HL-60/S4 treated with retinoic acid at 250 ng/mL for 4 days and 3 days (cell line): ENCODE results near the gene TAF1C.
"Not testable (repeated sequence)": the region's sequence is repeated elsewhere in the genome, so short reads cannot be mapped to it uniquely, and the experiment has no call there.

Experiments
- in situ Hi-C: fragments of 300-500 bp; cut with MboI; formaldehyde crosslinking; loops from 2 replicates; pipeline ENCODE4 v1.7.0; 2022; ENCODE audit warnings: low sequenced_read_pairs

TAF1C gene, protein sequence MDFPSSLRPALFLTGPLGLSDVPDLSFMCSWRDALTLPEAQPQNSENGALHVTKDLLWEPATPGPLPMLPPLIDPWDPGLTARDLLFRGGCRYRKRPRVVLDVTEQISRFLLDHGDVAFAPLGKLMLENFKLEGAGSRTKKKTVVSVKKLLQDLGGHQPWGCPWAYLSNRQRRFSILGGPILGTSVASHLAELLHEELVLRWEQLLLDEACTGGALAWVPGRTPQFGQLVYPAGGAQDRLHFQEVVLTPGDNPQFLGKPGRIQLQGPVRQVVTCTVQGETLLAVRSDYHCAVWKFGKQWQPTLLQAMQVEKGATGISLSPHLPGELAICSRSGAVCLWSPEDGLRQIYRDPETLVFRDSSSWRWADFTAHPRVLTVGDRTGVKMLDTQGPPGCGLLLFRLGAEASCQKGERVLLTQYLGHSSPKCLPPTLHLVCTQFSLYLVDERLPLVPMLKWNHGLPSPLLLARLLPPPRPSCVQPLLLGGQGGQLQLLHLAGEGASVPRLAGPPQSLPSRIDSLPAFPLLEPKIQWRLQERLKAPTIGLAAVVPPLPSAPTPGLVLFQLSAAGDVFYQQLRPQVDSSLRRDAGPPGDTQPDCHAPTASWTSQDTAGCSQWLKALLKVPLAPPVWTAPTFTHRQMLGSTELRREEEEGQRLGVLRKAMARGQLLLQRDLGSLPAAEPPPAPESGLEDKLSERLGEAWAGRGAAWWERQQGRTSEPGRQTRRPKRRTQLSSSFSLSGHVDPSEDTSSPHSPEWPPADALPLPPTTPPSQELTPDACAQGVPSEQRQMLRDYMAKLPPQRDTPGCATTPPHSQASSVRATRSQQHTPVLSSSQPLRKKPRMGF

DNA sequence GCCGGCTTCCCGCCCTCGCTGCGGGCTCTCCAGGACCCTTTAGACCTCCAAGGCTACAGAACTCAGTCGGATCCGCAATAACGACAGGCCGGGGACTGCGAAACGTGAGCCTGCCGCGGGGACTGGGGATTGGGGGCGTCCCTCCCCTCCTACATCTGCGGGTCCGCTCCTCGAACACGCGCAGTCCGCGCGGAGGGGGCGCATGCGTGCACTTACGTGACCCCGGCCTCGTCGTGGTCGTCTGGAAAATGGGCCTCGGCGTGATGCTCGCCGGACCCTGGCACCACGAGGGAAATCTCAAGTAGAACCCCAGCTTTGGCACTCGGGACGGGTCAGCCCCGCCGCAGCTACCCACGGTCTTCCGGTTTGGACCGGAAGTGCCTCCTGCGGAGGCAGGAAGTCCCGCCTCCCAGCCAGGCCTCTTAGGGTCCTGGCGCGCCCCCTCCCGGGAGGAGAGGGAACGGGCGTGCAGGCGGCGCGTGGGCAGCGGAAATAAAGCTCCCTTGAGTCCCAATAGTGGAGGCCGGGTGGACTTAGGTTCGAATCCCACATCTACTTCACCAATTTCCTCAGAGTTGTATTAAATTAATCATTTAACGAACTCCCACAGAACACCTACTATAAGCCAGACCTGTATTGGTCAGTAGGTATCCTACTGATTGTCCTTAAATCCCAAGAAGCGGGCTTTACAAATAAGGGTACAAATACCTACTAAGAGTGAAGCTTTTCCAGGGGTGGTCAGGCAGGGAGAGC, at the start of gene TAF1C:
TAF1C (minus strand) TSS at position 373 of the 753 bp plus-strand sequence. CDS start 2,069 bp downstream, outside the sequence.
- in situ Hi-C loops, result loop anchor here (25.0 kb wide), 1 partner anchor 225 kb away; the partner anchor contains the start of genes NECAB2 and OSGIN1

DNA sequence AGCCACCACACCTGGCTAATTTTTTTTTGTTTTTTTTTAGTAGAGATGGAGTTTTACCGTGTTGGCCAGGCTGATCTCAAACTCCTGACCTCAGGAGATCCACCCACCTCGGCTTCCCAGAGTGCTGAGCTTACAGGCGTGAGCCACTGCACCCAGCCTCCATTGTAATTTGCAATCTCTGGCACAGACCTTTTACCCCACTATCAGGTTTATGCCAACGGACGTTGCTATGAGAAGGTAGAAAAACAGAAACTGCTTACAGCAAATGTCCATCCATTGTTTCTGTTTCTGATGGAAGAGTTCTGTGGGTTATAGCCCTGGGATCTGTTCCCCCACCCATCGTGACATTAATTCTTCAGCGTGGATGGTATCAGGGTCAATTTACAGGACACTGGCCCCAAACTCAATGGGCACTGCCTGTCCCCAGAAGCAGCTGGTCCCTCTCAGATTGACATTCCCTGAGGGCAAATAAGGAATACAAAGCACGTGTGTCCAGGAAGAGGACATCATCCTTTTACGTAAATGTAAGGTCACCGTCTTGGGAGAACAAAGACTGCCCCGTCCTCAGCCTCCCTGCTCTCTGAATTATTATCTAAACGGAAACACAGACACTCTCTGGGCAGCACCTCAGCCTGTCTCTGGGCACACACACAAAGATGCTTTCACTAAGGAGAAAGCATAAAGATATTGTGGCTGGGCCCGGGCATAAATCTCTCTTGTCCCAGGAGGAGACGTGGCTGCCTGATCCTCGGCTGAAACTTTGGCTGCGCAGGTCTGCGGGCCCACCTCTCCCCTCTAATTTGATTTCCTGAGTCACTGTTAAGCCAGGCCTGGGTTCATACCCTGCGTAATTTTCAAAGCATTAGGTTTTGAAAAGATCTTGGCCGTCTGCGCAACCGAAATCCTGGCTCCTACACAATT, 47.7 kb upstream of the TAF1C start:
- in situ Hi-C loops, result no loop called here

DNA sequence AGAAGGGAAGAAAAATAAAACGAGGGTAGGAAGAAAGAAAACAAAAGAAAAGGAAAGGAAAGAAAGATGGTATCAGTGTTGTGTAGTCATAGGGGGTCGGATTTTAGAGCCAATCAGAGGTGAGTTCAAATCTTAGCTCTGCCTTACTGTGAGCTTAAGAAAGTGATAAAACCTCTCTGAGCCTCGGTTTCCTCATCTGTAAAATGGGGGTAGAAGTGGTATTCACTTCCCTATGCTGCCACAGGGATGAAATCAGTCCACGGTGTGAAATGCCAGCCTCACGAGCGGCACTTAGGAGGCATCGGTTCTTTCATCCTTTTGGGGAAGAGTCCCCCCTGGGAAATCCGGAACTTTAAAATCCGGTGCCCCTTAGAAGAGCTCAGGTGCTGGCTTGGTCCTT, 46.9 kb upstream of the TAF1C start:
- in situ Hi-C loops, result no loop called here

DNA sequence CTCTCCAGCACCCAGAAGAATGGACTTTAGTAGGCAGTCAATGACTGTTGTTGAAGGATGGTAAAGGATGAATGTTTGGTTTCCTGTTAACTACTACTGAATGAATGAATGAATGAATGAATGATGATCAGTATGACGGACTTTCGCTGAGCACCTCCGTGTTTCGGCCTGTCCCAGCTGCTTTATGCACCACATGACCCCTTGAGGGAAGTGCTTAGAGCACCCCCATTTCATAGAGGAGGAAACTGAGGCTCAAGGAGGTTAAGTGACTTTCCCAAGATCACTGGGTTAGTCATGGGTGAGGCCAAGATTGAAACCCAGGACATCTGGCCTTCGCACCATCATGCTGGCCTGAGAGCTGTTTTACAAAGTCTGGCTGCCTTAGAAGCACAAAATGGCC, 46.1 kb upstream of the TAF1C start:
- in situ Hi-C loops, result no loop called here

DNA sequence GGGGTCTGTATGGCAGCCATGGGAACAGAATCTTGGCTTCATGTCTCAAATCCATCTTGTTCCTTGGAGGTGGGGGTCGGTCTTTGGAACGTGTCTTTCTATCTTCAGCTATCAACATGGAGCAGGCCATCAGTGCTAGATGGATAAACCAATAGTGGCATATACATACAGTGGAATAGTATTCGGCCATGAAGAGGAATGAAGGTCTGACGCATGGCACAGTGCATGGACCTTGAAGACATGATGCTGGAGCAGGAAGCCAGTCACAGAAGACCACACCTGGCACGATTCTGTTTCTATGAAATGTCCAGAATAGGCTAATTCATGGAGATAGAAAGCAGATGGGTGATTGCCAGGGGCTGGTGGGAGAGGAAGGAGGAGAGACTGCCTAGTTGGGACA, 45.2 kb upstream of the TAF1C start:
- in situ Hi-C loops, result no loop called here

DNA sequence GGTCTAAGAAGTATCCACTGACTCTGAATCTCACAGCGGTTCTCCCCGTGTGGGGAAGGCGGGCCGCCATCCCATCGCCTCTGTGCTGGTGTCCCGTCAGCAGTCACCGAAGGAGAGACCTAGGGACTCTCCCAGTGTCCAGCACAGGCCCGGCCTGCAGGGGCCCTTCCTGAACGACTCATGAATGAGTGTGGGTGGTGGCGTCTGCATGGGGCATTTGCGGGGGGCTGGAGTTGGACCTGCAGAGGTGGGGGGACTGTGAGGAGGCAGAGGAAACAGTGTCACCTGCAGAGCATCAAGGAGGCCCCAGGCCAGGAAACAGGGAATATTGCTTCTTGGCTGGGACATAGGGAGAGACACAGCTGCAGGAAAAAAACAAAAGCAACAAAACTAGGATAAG, 42.6 kb upstream of the TAF1C start:
- in situ Hi-C loops, result no loop called here

DNA sequence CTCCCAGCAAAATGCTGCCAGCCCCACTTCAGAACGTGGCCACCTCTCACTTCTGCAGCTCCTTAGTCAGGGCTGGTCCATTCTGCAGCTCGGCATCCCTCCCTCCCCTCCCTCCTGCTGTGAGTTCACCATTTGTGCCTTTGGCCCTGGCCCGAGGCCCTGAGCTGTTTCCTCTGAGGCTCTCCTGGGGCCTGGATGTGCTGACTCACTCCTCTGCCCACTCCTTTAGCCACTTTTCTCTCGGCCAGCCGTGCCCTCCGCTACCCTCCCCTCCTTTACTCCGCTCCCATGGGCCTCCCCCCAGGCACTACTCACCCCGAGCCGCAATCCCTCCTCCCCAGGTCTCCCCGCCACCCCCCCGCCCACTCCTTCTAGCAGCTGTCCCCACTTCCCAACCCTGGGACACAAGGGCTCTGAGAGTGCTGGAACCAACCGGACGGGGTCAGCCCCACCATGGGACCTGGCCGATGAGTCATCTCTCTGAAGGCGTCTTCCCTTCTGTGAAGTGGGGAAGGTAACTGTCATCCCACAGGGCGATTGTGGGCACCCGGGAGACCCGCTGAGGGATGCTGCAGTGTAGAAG, 41.5 kb upstream of the TAF1C start:
- in situ Hi-C loops, result no loop called here

DNA sequence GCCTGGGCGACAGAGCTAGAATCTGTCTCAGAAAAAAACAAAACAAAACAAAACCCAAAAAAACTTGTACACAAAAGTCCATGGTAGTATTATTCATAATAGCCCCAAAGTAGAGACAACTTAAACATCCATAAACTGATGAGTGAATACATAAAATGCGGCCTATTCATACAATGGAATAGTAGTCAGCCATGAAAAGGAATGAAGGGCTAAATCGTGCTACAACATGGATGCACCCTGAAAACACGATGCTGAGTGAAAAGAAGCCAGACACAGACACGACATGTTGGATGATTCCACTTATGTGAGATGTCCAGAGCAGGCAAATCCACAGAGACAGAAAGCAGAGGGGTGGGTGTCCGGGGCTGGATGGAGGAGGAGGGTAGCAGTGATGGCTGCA, 40.7 kb upstream of the TAF1C start:
- in situ Hi-C loops, result no loop called here

DNA sequence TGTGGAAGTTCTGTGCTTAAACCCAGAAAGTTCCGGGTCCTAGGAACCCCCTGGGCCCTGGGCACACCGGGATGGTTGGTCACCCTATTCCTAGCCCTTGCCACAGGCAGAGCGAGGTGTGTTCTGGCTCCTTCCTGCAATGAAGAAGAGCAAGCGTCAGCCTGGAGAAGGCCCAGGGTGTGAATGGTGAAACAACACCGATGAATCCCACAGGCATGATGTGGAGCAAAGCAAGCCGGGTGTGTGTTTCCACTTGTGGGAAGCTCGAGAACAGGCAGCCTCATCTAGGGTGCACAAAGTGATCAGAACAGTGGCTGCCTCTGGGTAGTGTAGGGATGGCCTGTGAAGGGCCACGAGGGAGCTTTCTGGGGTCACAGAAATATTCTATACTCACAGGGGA, 39.2 kb upstream of the TAF1C start:
- in situ Hi-C loops, result no loop called here

DNA sequence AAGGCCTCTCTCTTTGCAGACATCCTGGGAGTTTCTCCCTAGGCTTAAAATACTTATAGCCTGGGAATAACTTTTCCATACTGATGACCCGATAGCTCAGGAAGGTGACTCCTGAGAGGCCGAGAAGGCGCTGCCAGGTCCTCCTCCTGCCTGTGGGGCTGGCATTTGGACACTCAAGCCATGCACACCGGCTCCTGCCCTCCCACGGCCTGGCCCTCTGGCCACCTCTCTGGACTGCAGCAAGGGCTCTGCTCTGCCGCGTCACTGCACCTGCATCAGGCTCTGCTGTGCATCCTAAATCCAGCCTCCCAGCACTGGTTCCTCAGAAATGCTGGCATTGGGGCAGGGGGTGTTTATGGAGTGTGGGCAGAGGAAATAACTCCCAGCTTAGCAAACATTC, 38.7 kb upstream of the TAF1C start:
- in situ Hi-C loops, result no loop called here

DNA sequence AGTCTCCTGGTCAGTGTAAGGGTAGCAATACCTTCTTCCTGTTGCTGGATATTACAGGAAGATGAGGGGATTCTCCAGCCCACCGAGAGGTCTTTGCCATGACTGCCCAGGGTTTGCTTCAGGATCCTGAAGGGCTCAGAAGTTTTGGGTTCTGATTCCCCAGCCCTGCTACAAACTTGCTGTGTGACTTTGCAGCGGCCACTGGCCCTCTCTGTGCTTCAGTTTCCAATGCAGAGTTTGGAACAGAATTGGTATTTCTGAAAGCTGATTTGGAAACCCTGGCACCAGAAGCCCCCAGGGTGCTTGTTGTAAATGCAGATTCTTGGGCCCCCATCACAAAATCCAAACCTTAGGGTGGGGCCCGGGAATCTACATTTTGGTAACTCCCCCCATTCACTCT, 38.3 kb upstream of the TAF1C start:
- in situ Hi-C loops, result no loop called here

DNA sequence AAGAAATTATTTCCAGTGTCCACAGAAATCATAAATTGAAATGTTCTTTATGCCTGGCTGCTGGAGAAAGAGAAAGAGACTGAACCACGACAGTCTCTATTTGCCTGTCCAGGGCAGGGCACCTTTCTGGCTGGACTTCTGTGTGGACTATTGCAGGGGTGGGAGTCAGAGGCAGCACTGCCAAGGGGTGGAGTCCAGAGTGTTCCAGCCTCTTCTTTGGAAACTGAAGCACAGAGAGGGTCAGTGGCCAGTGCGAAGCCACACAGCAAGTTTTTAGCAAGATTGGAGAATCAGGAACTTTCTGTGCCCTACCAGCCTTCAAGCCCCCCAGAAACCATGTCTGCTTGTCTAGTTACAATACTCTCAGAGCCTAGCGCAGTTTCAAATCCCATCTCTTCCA, 37.7 kb upstream of the TAF1C start:
- in situ Hi-C loops, result no loop called here

DNA sequence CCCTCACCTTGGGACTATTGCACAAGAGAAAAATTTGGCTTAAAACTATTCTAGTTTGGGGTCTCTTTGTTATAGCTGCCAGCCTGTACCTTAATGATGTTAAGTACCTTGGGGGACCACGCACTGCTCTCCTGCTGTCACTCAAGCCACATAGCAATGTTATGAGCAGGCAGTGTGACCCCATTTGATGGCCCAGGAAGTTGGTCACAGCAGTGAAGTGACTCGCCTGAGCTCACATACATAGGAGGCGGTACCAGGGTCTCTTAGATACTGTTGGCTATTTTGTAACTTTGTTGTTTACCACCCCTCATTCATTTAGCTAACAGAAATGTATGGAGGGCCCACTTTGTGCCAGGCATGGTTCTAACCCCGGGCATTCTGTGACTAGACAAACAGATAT, 36.6 kb upstream of the TAF1C start:
- in situ Hi-C loops, result no loop called here

DNA sequence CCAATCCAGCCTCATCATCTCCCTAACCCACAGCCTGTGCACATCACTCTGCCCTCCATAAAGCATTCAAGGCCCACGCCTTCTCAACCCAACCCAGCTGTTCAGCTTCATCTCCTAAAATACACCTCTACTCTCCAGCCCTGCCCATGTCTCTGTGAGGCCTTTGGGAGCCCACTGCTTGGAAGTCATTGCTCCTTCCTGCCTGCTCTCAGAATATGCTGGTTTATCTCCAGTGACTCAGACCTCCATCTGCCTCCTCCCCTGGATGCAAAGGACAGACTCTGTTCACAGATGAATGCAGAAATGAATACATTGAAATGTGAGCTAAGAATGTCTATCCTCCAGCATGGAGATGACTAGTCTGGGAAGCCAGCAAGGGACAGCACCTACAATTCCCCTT, 34.0 kb upstream of the TAF1C start:
- in situ Hi-C loops, result no loop called here

DNA sequence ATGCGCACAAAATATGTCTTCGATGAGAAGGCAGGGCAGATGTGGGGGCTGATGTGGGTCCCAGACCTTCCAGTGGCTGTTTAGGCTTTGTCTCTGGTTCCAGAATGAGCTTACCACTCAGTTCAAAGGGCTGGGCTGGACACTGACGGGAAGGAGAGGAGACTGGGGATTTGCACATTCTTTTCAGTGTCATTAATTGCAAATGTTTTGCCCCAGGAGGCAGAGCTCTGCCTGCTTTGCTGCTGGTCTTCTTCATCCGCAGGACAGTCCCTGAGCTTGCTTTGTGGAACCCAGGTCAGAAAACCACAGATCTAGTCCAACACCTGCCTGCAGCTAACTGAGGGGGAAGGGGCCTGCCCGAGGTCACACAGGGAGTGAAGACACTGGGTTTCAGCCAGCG, 32.1 kb upstream of the TAF1C start:
- in situ Hi-C loops, result no loop called here

DNA sequence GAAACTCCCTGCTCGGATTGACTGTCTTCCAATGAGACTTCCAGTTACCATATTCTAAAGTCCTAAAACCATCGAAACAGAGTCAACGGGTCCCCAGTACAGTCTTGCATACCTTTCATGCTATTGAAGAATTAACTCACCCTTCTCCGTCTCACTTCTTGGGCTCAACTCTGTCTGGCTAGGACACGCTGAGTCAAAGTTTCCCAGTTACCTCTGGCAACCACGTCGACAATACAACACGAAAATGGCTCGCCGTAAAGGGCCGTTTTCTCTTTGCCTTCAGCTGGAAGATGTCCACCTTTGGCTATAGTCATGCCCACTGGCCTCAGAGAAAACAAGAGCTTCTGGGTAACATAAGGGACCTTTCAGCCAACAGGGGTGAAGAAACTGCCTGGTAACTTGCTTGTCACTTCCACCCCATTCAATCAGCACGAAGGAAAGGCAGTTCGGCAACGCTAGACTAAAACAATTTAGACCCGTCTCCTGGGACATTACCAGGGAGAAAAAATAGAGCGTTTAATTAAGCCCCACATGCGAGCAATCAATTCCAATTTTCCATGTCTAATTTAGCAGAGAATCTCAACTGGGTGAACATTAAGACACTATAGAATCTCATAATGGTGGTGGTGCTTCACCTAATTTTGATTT, 31.4 kb upstream of the TAF1C start:
- in situ Hi-C loops, result no loop called here

DNA sequence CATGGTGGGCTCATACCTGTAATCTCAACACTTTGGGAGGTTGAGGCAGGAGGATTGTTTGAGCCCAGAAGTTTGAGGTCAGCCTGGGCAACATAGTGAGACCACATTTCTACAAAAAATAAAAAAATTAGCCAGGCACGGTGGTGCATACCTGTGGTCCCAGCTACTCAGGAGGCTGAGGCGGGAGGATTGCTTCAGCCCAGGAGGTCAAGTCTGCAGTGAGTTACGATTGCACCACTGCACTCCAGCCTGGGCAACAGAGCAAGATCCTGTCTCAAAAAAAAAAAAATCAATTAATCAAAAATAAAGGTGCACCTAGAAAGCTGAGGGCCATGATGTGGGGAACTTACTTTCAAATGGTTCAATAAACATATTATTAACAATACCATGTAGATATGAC, 29.3 kb upstream of the TAF1C start:
- in situ Hi-C loops, result not testable (repeated sequence)

DNA sequence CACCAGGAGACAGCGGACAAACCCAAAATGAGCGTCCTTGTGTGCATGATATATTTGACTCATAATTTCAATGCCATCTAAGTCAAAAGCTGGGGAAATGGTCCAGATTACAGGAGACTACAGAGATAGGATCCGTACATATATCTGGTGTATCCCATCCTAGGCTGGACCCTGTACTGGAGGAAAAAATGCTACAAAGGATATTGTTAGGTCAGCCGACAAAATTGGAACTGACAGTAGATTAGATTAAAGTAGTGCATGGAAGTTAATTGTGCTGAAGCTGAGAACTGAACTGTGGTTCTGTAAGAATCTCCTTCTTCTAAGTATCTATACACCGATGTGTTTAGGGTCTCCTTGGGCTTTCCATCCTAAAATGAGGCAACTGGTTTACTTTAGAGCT, 28.7 kb upstream of the TAF1C start:
- in situ Hi-C loops, result no loop called here

DNA sequence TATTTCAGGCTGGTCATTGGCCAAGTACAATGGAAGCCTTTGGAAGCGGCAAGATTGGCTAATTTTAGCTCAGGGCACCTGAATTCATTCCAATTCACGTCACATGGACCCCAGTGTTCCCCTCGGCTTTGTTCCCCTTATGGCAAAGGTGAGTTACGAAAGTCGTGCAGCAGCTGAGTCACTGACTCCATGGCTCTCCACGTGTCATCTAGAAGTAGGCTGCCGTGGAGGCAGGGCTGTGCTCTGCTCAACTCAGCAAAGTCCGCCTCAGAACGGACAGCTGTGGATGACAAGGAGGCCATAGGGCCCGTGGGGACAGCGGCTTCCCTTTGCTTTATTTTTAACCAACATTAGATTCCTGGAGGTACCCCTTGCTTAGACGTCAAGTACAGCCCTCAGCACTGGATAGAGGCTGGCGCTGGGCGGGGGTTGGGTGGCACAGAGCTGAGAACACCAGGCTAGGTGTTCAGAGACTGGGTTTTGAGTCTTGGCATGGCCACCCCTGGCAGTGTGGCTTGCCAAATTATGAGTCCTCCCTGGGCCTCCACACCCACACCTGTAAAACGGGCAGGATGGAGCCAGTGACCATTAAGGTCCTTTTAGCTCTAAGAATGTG, 27.7 kb upstream of the TAF1C start:
- in situ Hi-C loops, result no loop called here
